ENCODE results near the gene CDC14B.

- TF ChIP-seq, protein P1, sequence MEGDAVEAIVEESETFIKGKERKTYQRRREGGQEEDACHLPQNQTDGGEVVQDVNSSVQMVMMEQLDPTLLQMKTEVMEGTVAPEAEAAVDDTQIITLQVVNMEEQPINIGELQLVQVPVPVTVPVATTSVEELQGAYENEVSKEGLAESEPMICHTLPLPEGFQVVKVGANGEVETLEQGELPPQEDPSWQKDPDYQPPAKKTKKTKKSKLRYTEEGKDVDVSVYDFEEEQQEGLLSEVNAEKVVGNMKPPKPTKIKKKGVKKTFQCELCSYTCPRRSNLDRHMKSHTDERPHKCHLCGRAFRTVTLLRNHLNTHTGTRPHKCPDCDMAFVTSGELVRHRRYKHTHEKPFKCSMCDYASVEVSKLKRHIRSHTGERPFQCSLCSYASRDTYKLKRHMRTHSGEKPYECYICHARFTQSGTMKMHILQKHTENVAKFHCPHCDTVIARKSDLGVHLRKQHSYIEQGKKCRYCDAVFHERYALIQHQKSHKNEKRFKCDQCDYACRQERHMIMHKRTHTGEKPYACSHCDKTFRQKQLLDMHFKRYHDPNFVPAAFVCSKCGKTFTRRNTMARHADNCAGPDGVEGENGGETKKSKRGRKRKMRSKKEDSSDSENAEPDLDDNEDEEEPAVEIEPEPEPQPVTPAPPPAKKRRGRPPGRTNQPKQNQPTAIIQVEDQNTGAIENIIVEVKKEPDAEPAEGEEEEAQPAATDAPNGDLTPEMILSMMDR (IDR thresholded peaks at IDR 0.05), result no peak
- no peak for TF ChIP-seq POLR2A (IDR thresholded peaks at IDR 0.05)
- TF ChIP-seq EP300 (IDR thresholded peaks at IDR 0.05), result no peak
These were observed 143.6 kb downstream of the CDC14B start for GRCh38 chr9:96476013-96476412.
